HepG2 (cell line): ENCODE data around the gene UBE2O. TPM values are rescaled to one million over a fixed set of nuclear protein-coding genes. Genes with fewer than 3 reads are reported as not detected.

Experiments used
- ARID4A ChIP-seq: sonication (generic); formaldehyde crosslinking; IDR thresholded peaks from 2 replicates; pipeline ENCODE4 v1.5.0; 2020; ENCODE audit warnings: mild to moderate bottlenecking, missing genetic modification reagents, borderline replicate concordance
- DR1 ChIP-seq: sonication (generic); formaldehyde crosslinking; IDR thresholded peaks from 2 replicates; pipeline ENCODE4 v1.8.0; 2021; ENCODE audit warnings: mild to moderate bottlenecking, missing genetic modification reagents, inconsistent platforms
- IKZF4 ChIP-seq: sonication (generic); formaldehyde crosslinking; IDR thresholded peaks from 2 replicates; pipeline ENCODE4 v1.5.1; 2020; ENCODE audit warnings: borderline replicate concordance, mild to moderate bottlenecking, low read depth, missing genetic modification reagents; ENCODE audit errors: not compliant biosample characterization
- PATZ1 ChIP-seq: sonication (generic); formaldehyde crosslinking; IDR thresholded peaks from 2 replicates; pipeline ENCODE4 v1.4.0; 2020; ENCODE audit warnings: missing genetic modification reagents
- RNF219 ChIP-seq: sonication (generic); formaldehyde crosslinking; IDR thresholded peaks from 2 replicates; pipeline ENCODE4 v1.5.0; 2020; ENCODE audit warnings: mild to moderate bottlenecking, missing genetic modification reagents
- ZBTB10 ChIP-seq: sonication (generic); formaldehyde crosslinking; IDR thresholded peaks from 2 replicates; pipeline ENCODE4 v1.4.0; 2020; ENCODE audit warnings: missing genetic modification reagents, borderline replicate concordance
- ZNF280B ChIP-seq: sonication (generic); formaldehyde crosslinking; IDR thresholded peaks from 2 replicates; pipeline ENCODE4 v1.5.0; 2020; ENCODE audit warnings: missing genetic modification reagents, mild to moderate bottlenecking, borderline replicate concordance
- ZNF331 ChIP-seq: sonication (generic); formaldehyde crosslinking; IDR thresholded peaks from 2 replicates; pipeline ENCODE4 v1.4.0; 2020; ENCODE audit warnings: missing genetic modification reagents
- ZNF496 ChIP-seq: sonication (generic); formaldehyde crosslinking; IDR thresholded peaks from 2 replicates; pipeline ENCODE4 v1.8.1; 2023; ENCODE audit warnings: mild to moderate bottlenecking, moderate library complexity, missing genetic modification reagents; ENCODE audit not compliant: insufficient replicate concordance
- ZNF770 ChIP-seq: sonication (generic); formaldehyde crosslinking; IDR thresholded peaks from 2 replicates; pipeline ENCODE4 v1.5.0; 2020; ENCODE audit warnings: mild to moderate bottlenecking, missing genetic modification reagents
- ZNF773 ChIP-seq: sonication (generic); formaldehyde crosslinking; IDR thresholded peaks from 2 replicates; pipeline ENCODE4 v1.4.0; 2020; ENCODE audit warnings: missing genetic modification reagents, borderline replicate concordance
- polyA plus RNA-seq, 8 experiments: library from polyadenylated mRNA; depleted of rRNA in 3 of 8; stranded (reverse) in 7 of 8; unstranded in 1 of 8; fragments of >200 nt; fragmentation: Illumina TruSeq in 4 of 8; extraction: Trizol in 4 of 8; gene quantifications; 2 replicates each; pipeline versions ENCODE4 v1.2.1 to v1.2.3, GENCODE V29; 2011 to 2016; ENCODE audit warnings: low read depth in 4 of 8, missing spikeins in 1 of 8, mixed read lengths in 1 of 8; ENCODE audit not compliant: insufficient read depth in 1 of 8
- total RNA-seq, 5 experiments: library from RNA; depleted of rRNA; stranded (reverse); fragments of >200 nt; fragmentation: Illumina TruSeq; extraction: Trizol; gene quantifications; 2 replicates each; pipeline ENCODE4 v1.2.3, GENCODE V29; 2016; ENCODE audit warnings: low read depth in 1 of 5

UBE2O gene
- total and polyA plus RNA-seq, 2 of the 13 experiments (the other 11 are each of a cell fraction or from before 2014, with no cell fraction given), result 21.5 to 23.5 TPM

- TF ChIP-seq DR1 (CRISPR knock-in tag) (no peak), IKZF4 (CRISPR knock-in tag) (no peak), ZNF770 (no peak), PATZ1 (CRISPR knock-in tag) (peak; percentile 91), ZNF496 (no peak), ZBTB10 (no peak), ZNF773 (CRISPR knock-in tag) (no peak), RNF219 (CRISPR knock-in tag) (no peak), ARID4A (CRISPR knock-in tag) (no peak), ZNF331 (CRISPR knock-in tag) (no peak), ZNF280B (CRISPR knock-in tag) (peak; percentile 35; the same call in 1 of the 2 replicates)
Measured at GRCh38 chr17:76367642-76368041, 85.3 kb downstream of the UBE2O start (continued).
